B cell (primary cell): Measurements from ENCODE around the gene MEGF11. TPM values are rescaled to one million over a fixed set of nuclear protein-coding genes. Genes with fewer than 3 reads are reported as not detected.

Experiments
- ATAC-seq: fragments of 200-7000 bp; cut with Tn5 transposase; one replicate; pipeline ENCODE4 v1.10.0; 2021; ENCODE audit warnings: low read depth, mild to moderate bottlenecking, moderate number of reproducible peaks, moderate library complexity
- CTCF ChIA-PET: fragments of 350-600 bp; sonication (Branson Sonifier 250); formaldehyde crosslinking; loops from one replicate; lab custom pipeline; 2021; ENCODE audit warnings: antibody characterized with exemption, inconsistent platforms; lab: Charles Lee
- POLR2A ChIA-PET: fragments of 350-600 bp; sonication (Branson Sonifier 250); formaldehyde crosslinking; loops from one replicate; lab custom pipeline; 2021; ENCODE audit warnings: antibody characterized with exemption; lab: Charles Lee
- DNase-seq: peaks from one replicate; pipeline ENCODE4 v3.0.0; 2013
- H2AFZ ChIP-seq: 2 replicates; pipeline ENCODE4 v1.6.1; 2012; ENCODE audit warnings: mild to moderate bottlenecking, low read depth, low read length; ENCODE audit not compliant: insufficient read depth, poor library complexity, severe bottlenecking
- H3K27ac ChIP-seq, 2 donors: 1 replicate in 1 of 2; 2 replicates in 1 of 2; pipeline ENCODE4 v1.5.1; 2012 to 2013; ENCODE audit warnings: low read length in 2 of 2, mild to moderate bottlenecking in 2 of 2, moderate library complexity in 1 of 2
- H3K27me3 ChIP-seq, 4 experiments: fragments of 200-600 bp in 1 of 4; sonication (generic) in 1 of 4; replicated peaks in 1 of 4; 1 replicate in 2 of 4; 2 replicates in 2 of 4; pipeline versions ENCODE4 v1.6.1 to v1.7.0; 2013 to 2016; ENCODE audit warnings: low read length in 3 of 4, mild to moderate bottlenecking in 2 of 4, mixed read lengths in 1 of 4, moderate library complexity in 1 of 4; ENCODE audit not compliant: insufficient read depth in 4 of 4, control insufficient read depth in 3 of 4; ENCODE audit errors: control extremely low read depth in 1 of 4
- H3K36me3 ChIP-seq, 2 experiments: replicated peaks in 1 of 2; 1 replicate in 1 of 2; 2 replicates in 1 of 2; pipeline versions ENCODE4 v1.6.1 to v1.7.1; 2013; ENCODE audit warnings: low read length in 1 of 2; ENCODE audit not compliant: insufficient read depth in 2 of 2, control insufficient read depth in 1 of 2; ENCODE audit errors: control extremely low read depth in 1 of 2, extremely low read depth in 1 of 2
- H3K4me1 ChIP-seq, 2 donors: fragments of 200-600 bp in 1 of 2; sonication (generic) in 1 of 2; 1 replicate in 1 of 2; 2 replicates in 1 of 2; pipeline versions ENCODE4 v1.5.1 to v1.6.1; 2013 to 2017; ENCODE audit warnings: low read length in 2 of 2; ENCODE audit not compliant: control insufficient read depth in 2 of 2, insufficient read depth in 2 of 2
- H3K4me2 ChIP-seq: replicated peaks from 2 replicates; pipeline ENCODE3; 2012; ENCODE audit warnings: mild to moderate bottlenecking, low read depth, low read length; ENCODE audit not compliant: poor library complexity, severe bottlenecking
- H3K4me3 ChIP-seq, 5 experiments: fragments of 200-600 bp in 1 of 5; sonication (generic) in 1 of 5; 1 replicate in 3 of 5; 2 replicates in 2 of 5; pipeline versions ENCODE4 v1.5.1 to v1.7.0; 2011 to 2016; ENCODE audit warnings: low read length in 4 of 5, mild to moderate bottlenecking in 4 of 5, low read depth in 2 of 5, control low read depth in 1 of 5, moderate library complexity in 1 of 5; ENCODE audit not compliant: insufficient read depth in 1 of 5; ENCODE audit errors: control extremely low read depth in 1 of 5, extremely low read depth in 1 of 5
- H3K79me2 ChIP-seq: fragments of 200-600 bp; sonication (generic); one replicate; pipeline ENCODE4 v1.6.0; 2016; ENCODE audit warnings: low read length; ENCODE audit not compliant: control insufficient read depth, insufficient read depth
- H3K9ac ChIP-seq: fragments of 200-600 bp; sonication (generic); 2 replicates; pipeline ENCODE4 v1.6.1; 2017; ENCODE audit warnings: mild to moderate bottlenecking, low read length, moderate library complexity
- H3K9me3 ChIP-seq, 3 donors: one replicate each; pipeline versions ENCODE4 v1.6.1 to v1.7.1; 2013; ENCODE audit warnings: low read length in 2 of 3; ENCODE audit not compliant: control insufficient read depth in 2 of 3, insufficient read depth in 1 of 3; ENCODE audit errors: control extremely low read depth in 1 of 3
- H4K20me1 ChIP-seq: 2 replicates; pipeline ENCODE4 v1.6.0; 2012; ENCODE audit warnings: mild to moderate bottlenecking, low read length; ENCODE audit not compliant: insufficient read depth, control insufficient read depth, poor library complexity, severe bottlenecking
- H3K27ac Mint-ChIP-seq: one replicate; pipeline ENCODE4 v1.8.0; 2021; ENCODE audit warnings: mixed read lengths
- H3K27me3 Mint-ChIP-seq: one replicate; pipeline ENCODE4 v1.8.0; 2021; ENCODE audit warnings: mixed read lengths
- H3K4me1 Mint-ChIP-seq: one replicate; pipeline ENCODE4 v1.8.0; 2021; ENCODE audit warnings: mixed read lengths
- H3K4me3 Mint-ChIP-seq: one replicate; pipeline ENCODE4 v1.8.0; 2021; ENCODE audit warnings: mixed read lengths
- H3K9me3 Mint-ChIP-seq: one replicate; pipeline ENCODE4 v1.8.0; 2022; ENCODE audit warnings: mixed read lengths; ENCODE audit not compliant: insufficient read depth
- EZH2 ChIP-seq: IDR thresholded peaks from 2 replicates; pipeline ENCODE4 v1.6.1; 2012; ENCODE audit warnings: borderline replicate concordance, low read depth, mild to moderate bottlenecking, moderate library complexity, low read length; ENCODE audit not compliant: insufficient read depth, poor library complexity, severe bottlenecking
- WGBS: methylation state at CpG from one replicate; pipeline ENCODE4 v1.1.5; 2013; ENCODE audit warnings: missing lambda C conversion rate; ENCODE audit not compliant: insufficient coverage; 5-methylcytosine and 5-hydroxymethylcytosine counted together
- intact Hi-C: fragments of 100-400 bp; cut with micrococcal nuclease; formaldehyde crosslinking; loops from one replicate; pipeline ENCODE4 v1.10.0; 2022
- polyA plus RNA-seq: library from polyadenylated mRNA; depleted of rRNA; stranded (reverse); fragments of >200 nt; gene quantifications from 2 replicates; pipeline ENCODE4 v1.2.3, GENCODE V29; 2012
- total RNA-seq, 2 donors: library from RNA; stranded (reverse); fragments of 120-200 nt in 1 of 2; gene quantifications; 1 replicate in 1 of 2; 2 replicates in 1 of 2; pipeline versions ENCODE4 v1.2.3 to v1.2.4, GENCODE V29; 2013 to 2022
- TF ChIP-seq, protein P1 (sequence below): fragments of 200-600 bp; IDR thresholded peaks from one replicate; pipeline ENCODE4 v1.8.0; 2022; ENCODE audit warnings: antibody characterized with exemption, mild to moderate bottlenecking

The MEGF11 gene
- total and polyA plus RNA-seq, 2 donors (not counting 1 experiment from before 2014, with no cell fraction given): 0.04 to 0.34 TPM

- intact Hi-C loops: loop anchor here (2.0 kb wide), 2 partner anchors 94 to 204 kb away; partner anchors contain the start of genes MAP2K1 and SNAPC5
- peak overlapping the region; percentile 50 to 90 (median 61) for H3K4me3 ChIP-seq
Observed at GRCh38 chr15:66292571-66293418, 39.2 kb upstream of the MEGF11 start.

More at GRCh38 chr15:66292571-66293418, 39.2 kb upstream of the MEGF11 start:
- H3K9me3 ChIP-seq: no peaks in the 10 kb centered on the region
- TF ChIP-seq EZH2: no peak
- TF ChIP-seq, protein P1, sequence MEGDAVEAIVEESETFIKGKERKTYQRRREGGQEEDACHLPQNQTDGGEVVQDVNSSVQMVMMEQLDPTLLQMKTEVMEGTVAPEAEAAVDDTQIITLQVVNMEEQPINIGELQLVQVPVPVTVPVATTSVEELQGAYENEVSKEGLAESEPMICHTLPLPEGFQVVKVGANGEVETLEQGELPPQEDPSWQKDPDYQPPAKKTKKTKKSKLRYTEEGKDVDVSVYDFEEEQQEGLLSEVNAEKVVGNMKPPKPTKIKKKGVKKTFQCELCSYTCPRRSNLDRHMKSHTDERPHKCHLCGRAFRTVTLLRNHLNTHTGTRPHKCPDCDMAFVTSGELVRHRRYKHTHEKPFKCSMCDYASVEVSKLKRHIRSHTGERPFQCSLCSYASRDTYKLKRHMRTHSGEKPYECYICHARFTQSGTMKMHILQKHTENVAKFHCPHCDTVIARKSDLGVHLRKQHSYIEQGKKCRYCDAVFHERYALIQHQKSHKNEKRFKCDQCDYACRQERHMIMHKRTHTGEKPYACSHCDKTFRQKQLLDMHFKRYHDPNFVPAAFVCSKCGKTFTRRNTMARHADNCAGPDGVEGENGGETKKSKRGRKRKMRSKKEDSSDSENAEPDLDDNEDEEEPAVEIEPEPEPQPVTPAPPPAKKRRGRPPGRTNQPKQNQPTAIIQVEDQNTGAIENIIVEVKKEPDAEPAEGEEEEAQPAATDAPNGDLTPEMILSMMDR: no peak
- DNase-seq (no peak), ATAC-seq (no peak)
- peaks cover 32% of the 10 kb centered on the region for H3K4me1 Mint-ChIP-seq
- H3K9me3 Mint-ChIP-seq: no peaks in the 10 kb centered on the region
- ChIA-PET CTCF (interaction anchor here (1.0 to 1.2 kb wide), 4 partner anchors 62 to 208 kb away, joined by 3 to 5 read pairs (median 4); partner anchors contain the start of gene SNAPC5), POLR2A (interaction anchor here (1.0 to 1.2 kb wide), 3 partner anchors 206 to 424 kb away, joined by 3 to 5 read pairs (median 4); partner anchors contain the start of genes RAB11A, RPL4, SNAPC5 and ZWILCH)
- peak overlapping the region; percentile 99 for H2AFZ ChIP-seq
- no peaks in the 10 kb centered on the region for H3K27me3 Mint-ChIP-seq
- H3K4me2 ChIP-seq: peak overlapping the region; percentile 77
- 0% methylated on average over 7 of the region's 22 CpGs for WGBS
- H3K9ac ChIP-seq: peak overlapping the region; percentile 87
- peaks cover 41% of the 10 kb centered on the region for H3K79me2 ChIP-seq
- peak overlapping the region; percentile 85 for H3K4me3 Mint-ChIP-seq
- H3K27ac ChIP-seq: peak overlapping the region; percentile 92 to 93
- H3K27ac Mint-ChIP-seq: peak overlapping the region; percentile 93
- peaks cover 20 to 26% of the 10 kb centered on the region in 2 donors for H3K4me1 ChIP-seq
- no peaks in the 10 kb centered on the region for H4K20me1 ChIP-seq
- no peaks in the 10 kb centered on the region for H3K27me3 ChIP-seq
- H3K36me3 ChIP-seq: no peaks in the 10 kb centered on the region
